ENCODE measurements around the gene ANK3.
A peak's percentile ranks its signal among the peaks of the same experiment; 100 is the strongest.

ANK3 gene

GRCh38 chr10:60009710-60010383, 379.8 kb downstream of the ANK3 start:
- no peak for DNase-seq

GRCh38 chr10:60009276-60009675, 380.4 kb downstream of the ANK3 start:
- DNase-seq: peak; percentile 19

GRCh38 chr10:60008816-60009215, 380.9 kb downstream of the ANK3 start:
- DNase-seq: peak; percentile 60

GRCh38 chr10:60006062-60006461, 383.6 kb downstream of the ANK3 start:
- peak; percentile 6 for DNase-seq

- DNase-seq: no peak
Measured at GRCh38 chr10:60003651-60004523, 385.8 kb downstream of the ANK3 start.

- DNase-seq: no peak
Measured at GRCh38 chr10:60000747-60001146, 388.9 kb downstream of the ANK3 start.

- no peak for DNase-seq
Measured at GRCh38 chr10:59997827-59998525, 391.7 kb downstream of the ANK3 start.

GRCh38 chr10:59995862-59996261, 393.8 kb downstream of the ANK3 start:
- DNase-seq: no peak

- no peak for DNase-seq
Measured at GRCh38 chr10:59993931-59994330, 395.7 kb downstream of the ANK3 start.

- peak; percentile 67 for DNase-seq
Measured at GRCh38 chr10:59991661-59992060, 398.0 kb downstream of the ANK3 start.

GRCh38 chr10:59991117-59991516, 398.6 kb downstream of the ANK3 start:
- no peak for DNase-seq

- no peak for DNase-seq
Measured at GRCh38 chr10:59985639-59986038, 404.0 kb downstream of the ANK3 start.

GRCh38 chr10:59984415-59984814, 405.3 kb downstream of the ANK3 start:
- DNase-seq: no peak

GRCh38 chr10:59980356-59980755, 409.3 kb downstream of the ANK3 start:
- no peak for DNase-seq

- no peak for DNase-seq
Measured at GRCh38 chr10:59977486-59977885, 412.2 kb downstream of the ANK3 start.

GRCh38 chr10:59976909-59977308, 412.8 kb downstream of the ANK3 start:
- no peak for DNase-seq
